ENCODE results near the gene AFAP1.

Gene AFAP1

GRCh38 chr4:7771541-7772507 is 167.8 kb downstream of the AFAP1 start:
- no peak for DNase-seq

GRCh38 chr4:7771056-7771455 is 168.6 kb downstream of the AFAP1 start:
- DNase-seq: peak in 1 of 51 donors; percentile 48

GRCh38 chr4:7770224-7771050 is 169.2 kb downstream of the AFAP1 start:
- DNase-seq: peak in 2 of 51 donors; percentile 17 to 21

GRCh38 chr4:7769396-7770223 is 170.1 kb downstream of the AFAP1 start:
- DNase-seq: no peak

GRCh38 chr4:7768736-7769135 is 170.9 kb downstream of the AFAP1 start:
- DNase-seq: no peak

GRCh38 chr4:7767966-7768365 is 171.7 kb downstream of the AFAP1 start:
- DNase-seq: no peak

GRCh38 chr4:7767526-7767925 is 172.1 kb downstream of the AFAP1 start:
- no peak for DNase-seq

GRCh38 chr4:7766661-7767345 is 172.9 kb downstream of the AFAP1 start:
- no peak for DNase-seq

- no peak for DNase-seq
Observed at GRCh38 chr4:7766086-7766485, 173.6 kb downstream of the AFAP1 start.

GRCh38 chr4:7765666-7766065 is 174.0 kb downstream of the AFAP1 start:
- DNase-seq: no peak

- no peak for DNase-seq
Observed at GRCh38 chr4:7764466-7764865, 175.2 kb downstream of the AFAP1 start.

GRCh38 chr4:7763788-7764187 is 175.9 kb downstream of the AFAP1 start:
- no peak for DNase-seq

- DNase-seq: no peak
Observed at GRCh38 chr4:7763106-7763505, 176.6 kb downstream of the AFAP1 start.

GRCh38 chr4:7762376-7763030 is 177.2 kb downstream of the AFAP1 start:
- no peak for DNase-seq

- DNase-seq: peak in 43 of 51 donors; percentile 7 to 83 (median 48)
Observed at GRCh38 chr4:7761720-7762119, 177.9 kb downstream of the AFAP1 start.

- no peak for DNase-seq
Observed at GRCh38 chr4:7761312-7761711, 178.3 kb downstream of the AFAP1 start.

GRCh38 chr4:7760706-7761105 is 179.0 kb downstream of the AFAP1 start:
- no peak for DNase-seq

GRCh38 chr4:7760228-7760627 is 179.4 kb downstream of the AFAP1 start:
- DNase-seq: no peak

GRCh38 chr4:7759635-7760034 is 180.0 kb downstream of the AFAP1 start:
- DNase-seq: no peak

- no peak for DNase-seq
Observed at GRCh38 chr4:7759216-7759615, 180.4 kb downstream of the AFAP1 start.

All from hypothalamus (tissue), 51 donors.